GM21723 (cell line): Measurements from ENCODE around the gene SLC10A6.

Experiments
- ATAC-seq: cut with Tn5 transposase; IDR thresholded peaks from one replicate; pipeline ENCODE4 v1.9.1; 2021; ENCODE audit warnings: mild to moderate bottlenecking, moderate library complexity; ENCODE audit not compliant: unreplicated experiment

SLC10A6 gene

DNA sequence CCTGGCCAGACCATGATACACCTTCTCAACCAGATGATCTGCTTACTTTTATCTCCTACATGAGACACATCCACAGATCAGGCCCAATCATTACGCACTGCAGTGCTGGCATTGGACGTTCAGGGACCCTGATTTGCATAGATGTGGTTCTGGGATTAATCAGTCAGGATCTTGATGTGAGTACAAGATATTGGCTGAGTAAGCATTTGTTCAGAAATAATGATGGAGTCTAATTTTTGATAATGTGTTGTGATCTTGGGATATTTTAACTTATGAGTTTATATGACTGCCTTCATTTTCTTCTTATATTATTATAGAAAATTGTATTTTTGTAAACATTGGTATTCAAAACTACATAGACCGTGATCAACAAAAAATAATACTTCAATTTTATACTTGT, 39.4 kb downstream of the SLC10A6 start:
- no peak for ATAC-seq

DNA sequence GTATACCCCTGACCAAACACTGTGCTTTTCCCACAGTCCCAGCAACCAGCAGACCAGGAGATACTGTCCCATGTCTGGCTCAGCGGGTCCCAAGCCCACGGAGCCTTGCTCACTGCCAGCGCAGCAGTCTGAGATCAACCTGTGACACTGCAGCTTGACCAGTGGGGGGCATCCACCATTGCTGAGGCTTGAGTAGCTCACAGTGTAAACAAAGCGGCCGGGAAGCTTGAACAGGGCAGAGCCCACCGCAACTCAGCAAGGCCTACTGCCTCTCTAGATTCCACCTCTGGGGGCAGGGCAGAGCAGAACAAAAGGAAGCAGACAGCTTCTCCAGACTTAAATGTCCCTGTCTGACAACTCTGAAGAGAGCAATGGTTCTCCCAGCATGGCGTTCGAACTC, 58.1 kb downstream of the SLC10A6 start:
- no peak for ATAC-seq

DNA sequence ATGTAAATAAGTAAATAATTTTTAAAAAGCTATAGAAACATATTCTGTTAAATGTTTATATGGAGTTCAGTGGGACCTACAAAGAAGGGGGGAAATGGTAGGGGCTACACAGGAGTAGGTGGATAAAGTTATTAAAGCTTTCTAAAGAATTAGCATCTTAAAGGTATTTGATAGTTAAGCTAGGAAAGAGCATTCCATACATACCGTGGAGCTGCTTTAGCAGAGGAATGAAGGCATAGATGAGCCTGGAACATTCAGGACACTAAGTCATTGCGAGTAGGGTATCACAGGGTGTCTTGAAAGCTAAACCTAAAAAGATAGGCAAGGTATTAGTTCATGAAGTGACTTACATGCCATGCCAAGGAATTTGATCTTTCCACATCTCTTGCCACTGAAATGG, 60.4 kb downstream of the SLC10A6 start:
- ATAC-seq, result no peak

DNA sequence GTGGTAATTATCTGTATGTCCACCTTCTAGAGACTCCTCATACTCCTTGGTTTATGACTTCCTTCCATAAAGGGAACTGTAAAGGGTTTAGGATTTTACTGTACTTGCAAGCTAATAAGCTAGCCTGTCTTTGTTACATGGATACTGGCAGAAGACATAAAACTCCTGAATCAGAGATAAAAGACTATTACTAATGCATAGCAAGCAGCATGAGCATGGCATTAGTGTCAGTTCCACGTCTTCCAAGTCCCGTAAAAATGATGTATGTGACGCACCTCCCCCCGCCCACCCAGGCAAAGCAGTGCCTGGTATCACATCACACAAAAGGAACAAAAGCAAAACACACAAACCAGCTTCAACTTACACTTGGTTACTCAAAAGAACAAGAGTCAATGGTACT, 71.0 kb downstream of the SLC10A6 start:
- ATAC-seq, result no peak

DNA sequence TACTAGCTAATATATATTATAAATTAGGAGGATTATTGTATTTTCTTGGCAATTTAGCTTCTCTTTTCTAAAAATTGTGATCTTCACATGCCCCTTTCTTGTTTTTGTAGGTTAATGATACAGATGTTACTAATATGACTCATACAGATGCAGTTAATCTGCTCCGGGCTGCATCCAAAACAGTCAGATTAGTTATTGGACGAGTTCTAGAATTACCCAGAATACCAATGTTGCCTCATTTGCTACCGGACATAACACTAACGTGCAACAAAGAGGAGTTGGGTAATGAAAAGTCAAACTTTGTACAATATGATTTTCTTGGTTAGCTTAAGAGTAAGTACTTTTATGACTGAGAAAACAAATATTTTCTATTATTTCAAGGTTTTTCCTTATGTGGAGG, 74.1 kb downstream of the SLC10A6 start:
- no peak for ATAC-seq
